ENCODE results near the gene SERPINA6.
"Not testable (repeated sequence)": the region's sequence is repeated elsewhere in the genome, so short reads cannot be mapped to it uniquely, and the experiment has no call there.

SERPINA6 gene

DNA sequence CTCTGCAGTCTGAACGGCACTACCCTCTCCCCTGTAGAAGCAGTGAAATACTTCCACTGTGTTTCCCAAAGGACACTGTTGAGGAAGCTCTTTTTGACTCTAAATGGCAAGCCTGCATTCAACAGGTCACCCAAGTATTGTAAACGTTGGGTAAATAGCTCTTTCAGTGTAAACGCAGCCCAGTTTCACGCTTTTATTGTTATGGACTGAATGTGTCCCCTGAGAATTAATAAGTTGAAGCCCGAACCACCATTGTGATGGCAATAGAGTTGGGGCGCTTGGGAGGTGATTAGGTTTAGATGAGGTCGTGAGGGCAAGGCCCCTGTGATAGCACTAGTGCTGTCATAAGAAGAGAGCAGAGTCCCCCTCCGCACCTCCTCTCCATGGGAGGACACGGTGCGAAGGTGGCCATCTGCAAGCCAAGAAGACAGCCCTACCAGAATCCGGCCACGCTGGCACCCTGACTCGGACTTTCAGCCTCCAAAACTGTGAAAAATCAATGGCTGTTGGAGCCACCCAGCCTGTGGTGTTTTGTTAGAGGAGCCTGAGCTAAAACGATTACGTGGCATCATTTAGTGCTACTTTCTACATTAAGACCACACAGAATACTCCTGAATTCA, 31.1 kb downstream of the SERPINA6 start:
- DNase-seq (ENCODE audit: low spot score): no peak

DNA sequence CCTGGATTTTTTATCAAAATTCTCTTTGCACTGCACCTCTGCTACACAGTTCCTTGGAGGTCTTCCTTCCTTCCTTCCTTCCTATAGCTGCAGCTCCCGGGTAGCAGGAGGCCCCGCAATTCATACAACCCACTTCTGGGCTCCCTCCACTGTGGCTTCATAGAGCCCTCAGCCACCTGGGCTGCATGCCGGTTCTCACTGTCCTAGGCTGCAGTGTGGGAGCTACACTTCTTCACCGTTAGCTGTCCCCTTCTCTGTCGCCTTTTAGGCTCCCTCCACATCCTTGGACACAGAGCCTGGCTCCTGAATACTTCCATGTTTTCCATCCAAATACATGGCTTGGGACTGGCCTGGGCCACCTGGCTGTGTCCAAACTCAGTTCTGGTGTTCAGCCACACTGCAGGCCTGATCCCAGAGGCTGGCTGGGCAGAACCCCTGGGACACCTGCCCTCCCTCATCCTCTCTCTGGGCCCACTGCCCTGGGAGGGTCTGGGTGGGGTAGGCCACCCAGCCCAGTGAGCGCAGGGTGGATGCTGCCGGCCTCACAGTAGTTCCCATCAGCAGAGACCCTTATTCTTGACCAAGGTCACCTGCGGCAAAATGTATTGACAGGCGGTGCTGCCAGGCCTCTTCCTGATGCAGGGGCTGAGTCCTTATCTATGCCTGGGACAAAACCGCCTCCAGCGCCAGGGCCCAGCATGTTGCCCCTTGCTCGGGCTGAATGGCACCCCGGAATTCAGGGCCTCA, 31.8 kb downstream of the SERPINA6 start:
- no peak for DNase-seq (ENCODE audit: low spot score)

DNA sequence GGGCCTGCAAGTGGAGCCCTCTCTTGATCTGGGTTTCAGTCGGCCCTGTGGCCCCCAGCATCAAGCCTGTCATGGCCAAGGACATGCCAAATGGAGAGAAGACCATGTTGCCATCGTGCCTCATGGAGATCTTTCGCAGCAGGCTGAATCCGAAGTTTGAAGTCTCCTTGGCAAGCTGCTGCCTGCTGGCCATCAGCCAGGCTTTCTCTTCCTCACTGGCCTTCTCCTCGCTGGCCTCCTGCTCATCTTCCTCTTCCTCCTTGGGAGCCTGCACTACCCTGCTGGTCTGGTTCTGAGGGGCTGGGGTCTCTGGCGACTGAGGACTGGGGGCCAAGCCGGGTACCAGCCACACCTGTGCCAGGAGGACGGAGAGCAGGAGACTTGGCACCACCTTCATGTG, 32.9 kb downstream of the SERPINA6 start:
- DNase-seq (ENCODE audit: low spot score): no peak

DNA sequence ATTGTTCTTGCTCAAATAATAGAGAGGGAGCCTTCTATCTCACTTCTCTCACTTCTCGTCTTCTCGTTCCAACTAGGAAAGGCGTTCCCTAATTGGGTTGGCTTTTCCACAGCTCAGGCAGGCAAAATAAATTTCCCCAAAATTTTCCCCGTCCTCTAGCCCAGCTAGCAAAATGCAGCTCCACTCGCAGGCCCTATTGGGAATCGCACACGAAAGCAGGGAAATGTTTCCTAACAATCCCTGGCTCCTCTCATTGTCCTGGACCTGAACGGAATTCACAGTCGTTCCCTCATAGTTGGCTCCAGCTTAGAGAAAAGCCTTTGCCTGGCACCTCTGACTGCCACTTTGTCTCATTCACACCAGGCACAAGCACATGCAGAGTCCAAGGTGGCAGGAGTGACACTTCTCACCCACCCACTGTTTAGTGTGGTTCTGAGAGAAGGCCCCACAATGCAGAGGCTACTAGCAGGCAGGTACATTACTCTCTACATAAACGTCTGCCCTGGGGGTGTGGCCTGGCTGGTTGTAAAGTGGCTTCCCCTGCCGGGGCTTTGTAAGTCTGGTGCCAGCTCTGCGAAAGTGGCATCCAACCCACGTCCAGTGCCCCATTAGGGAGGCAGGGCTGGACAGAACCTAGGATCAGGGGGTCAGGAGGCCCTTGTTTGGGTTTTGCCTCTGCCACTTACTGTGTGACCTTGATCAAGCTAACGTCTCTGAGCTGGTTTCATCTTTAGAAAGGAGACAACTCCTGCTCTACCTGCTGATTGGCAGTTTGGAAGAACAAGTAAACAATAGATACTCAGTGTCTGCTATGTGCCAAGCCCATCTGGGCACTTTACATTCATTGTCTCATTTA, 34.3 kb downstream of the SERPINA6 start:
- no peak for DNase-seq (ENCODE audit: low spot score)

DNA sequence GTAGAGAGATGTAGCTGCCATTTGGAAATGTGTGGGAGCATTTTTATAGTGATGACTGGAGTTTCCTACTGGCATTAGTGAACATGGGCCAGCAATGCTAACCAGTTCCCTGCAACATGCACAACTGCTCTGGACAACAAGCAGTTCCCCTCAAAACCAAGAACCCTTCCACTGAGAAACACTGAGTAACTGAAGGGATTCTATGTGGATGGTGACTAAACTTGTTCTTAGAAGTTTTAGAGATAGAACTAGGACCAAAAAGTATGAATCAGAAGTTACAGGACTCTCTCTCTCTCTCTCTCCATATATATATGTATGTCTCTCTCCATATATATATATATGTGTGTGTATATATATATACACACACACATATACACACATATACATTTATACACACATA, 38.0 kb downstream of the SERPINA6 start:
- no peak for DNase-seq (ENCODE audit: low spot score)

DNA sequence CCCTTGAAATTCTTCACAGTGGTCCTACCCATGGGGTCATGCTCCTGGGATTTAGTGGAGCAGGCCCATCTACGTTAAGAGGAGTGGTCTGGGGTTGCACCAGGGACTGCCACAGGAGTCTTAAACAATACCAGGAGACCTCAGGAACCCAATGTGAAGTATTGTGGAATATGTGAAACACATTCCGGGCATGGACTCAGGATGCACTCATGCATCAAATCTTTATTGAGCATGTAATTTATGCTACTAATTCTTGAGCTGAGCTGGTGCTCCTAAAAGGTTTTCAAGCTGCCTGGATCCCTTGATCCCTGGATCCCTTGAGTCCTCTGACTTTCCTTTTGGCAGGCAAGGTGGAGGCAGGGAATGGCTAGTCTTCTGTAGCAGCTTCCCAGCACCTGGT, 38.9 kb downstream of the SERPINA6 start:
- DNase-seq (ENCODE audit: low spot score): no peak

DNA sequence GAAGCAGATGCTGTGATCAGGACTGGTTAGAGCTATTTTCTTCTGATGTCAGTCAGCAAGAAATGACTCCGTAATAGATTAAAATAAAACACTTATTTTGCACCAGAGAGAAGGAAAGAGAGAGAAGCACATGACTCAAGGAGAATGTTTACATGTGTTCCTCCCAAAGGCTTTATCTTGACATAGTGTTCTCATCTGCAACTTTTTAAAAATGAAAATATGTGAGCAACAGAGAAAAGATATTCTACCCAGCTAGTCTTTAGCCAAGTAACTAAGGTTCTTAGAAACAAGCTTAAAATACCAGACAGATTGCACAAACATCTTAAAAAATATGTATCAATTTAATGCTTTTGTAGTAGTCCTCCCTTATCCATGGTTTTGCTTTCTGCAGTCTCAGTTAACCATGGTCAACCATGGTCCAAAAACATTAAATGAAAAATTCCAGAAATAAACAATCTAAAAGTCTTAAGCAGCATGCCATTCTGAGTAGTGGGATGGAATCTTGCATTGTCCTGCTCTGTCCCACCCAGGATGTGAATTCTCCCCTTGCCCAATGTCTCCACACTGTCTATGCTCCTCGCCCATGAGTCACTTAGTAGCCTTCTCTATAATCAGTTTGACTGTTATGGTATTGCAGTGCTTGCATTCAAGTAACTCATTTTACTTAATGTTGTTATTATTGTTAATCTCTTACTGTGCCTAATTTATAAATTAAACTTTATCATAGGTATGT, 40.0 kb downstream of the SERPINA6 start:
- DNase-seq (ENCODE audit: low spot score): no peak

DNA sequence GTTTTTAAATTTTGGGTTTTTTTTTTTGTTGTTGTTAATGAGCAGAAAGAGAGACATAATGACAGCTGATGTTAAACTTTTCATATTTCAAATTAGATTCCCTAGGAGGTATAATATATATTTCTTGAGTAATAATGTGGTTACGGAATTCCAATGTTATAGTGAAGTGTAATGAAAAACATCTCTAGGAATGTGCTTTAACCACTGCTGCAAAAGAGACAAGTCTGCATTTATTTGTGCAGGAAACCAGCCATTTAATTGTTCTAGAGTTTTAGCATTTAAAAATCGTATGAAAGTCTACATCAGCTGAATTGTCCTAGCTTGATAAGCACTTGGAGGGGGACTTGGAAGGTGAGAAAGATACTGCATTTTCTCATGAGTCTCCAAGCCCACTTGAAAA, 44.4 kb downstream of the SERPINA6 start:
- no peak for DNase-seq (ENCODE audit: low spot score)

DNA sequence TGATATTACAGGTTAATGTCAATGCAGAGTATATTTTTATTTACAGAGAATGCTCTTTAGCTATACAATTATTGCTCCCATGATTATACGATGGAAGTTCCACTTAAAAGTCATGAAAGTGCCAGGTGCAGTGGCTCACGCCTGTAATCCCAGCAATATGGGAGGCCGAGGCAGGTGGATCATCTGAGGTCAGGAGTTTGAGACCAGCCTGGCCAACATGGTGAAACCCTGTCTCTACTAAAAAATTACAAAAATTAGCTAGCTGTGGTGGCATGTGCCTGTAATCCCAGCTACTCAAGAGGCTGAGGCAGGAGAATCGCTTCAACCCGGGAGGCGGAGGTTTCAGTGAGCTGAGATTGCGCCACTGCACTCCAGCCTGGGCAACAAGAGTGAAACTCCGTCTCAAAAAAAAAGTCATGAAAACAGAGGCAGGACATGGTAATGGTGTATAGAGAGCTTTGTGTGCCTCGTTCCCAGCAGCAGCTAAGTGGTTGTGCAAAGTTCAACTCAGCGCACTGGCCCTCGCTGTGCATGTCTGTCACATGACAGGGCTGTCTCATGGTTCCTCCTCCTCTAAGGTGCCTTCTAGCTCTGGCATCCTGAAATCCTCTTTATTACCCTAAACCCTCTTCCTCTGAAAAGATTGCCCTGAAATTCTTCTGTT, 46.1 kb downstream of the SERPINA6 start:
- DNase-seq (ENCODE audit: low spot score): not testable (repeated sequence)

DNA sequence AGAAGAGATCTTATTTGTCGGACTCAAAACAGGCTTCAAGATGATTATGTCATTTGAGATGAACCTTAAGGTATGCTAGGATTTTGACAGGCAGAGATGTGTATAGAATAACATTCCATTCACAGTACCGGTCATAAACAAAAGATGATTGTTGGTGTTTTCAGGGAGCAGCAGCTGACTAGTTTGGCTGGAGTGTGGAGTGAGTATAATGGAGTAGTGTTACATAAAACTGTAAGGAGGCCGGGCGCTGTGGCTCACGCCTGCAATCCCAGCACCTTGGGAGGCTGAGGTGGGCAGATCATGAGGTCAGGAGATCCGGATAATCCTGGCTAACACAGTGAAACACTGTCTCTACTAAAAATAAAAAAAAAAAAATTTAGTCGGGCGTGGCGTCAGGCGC, 54.0 kb downstream of the SERPINA6 start:
- DNase-seq (ENCODE audit: low spot score): peak; percentile 83

DNA sequence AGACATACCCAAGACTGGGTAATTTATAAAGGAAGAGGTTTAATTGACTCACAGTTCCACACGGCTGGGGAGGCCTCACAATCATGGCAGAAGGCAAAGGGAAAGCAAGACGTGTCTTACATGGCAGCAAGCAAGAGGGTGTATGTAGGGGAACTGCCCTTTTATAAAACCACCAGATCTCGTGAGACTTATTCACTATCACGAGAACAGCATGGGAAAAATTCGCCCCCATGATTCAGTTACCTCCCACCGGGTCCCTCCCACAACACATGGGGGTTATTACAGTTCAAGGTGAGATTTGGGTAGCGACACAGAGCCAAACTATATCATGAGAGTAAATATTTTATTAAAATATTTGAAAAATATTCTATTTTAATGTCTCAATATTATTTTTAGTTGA, 54.6 kb downstream of the SERPINA6 start:
- not testable (repeated sequence) for DNase-seq (ENCODE audit: low spot score)

DNA sequence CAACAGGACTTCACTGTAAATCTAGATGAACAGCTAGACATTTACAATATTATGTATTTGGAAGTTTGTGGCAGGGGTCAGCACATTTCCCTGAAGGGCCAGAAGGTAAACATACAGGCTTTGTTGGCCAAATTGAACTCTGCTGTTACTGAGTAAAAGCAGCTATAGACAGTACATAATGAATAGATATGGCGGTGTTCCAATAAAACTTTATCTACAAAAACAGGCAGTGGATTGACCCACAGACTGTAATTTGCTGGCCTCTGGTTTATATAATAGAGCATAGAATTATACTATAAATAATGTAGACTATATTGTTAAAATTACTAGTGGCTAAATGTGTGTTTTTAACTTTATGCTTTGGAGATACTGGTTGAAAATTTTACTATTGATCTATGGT, 55.8 kb downstream of the SERPINA6 start:
- DNase-seq (ENCODE audit: low spot score): no peak

DNA sequence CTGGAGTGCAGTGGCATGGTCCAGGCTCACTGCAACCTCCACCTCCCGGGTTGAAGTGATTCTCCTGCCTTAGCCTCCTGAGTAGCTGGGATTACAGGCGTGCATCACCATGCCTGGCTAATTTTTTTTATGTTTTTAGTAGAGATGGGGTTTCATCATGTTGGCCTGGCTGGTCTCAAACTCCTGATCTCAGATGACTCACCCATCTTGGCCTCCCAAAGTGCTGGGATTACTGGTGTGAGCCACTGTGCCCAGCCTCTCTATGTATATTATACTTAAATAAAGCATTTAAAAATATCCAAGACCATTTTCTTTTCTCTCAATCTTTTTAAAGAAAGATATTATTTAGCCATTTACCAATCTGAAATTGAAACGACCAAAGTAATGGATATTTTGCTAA, 58.9 kb downstream of the SERPINA6 start:
- not testable (repeated sequence) for DNase-seq (ENCODE audit: low spot score)
